ENCODE results near the gene ANKFY1. TPM values are rescaled to one million over a fixed set of nuclear protein-coding genes. Genes with fewer than 3 reads are reported as not detected.

ANKFY1 gene
- polyA plus RNA-seq, 3 donors = 13.5 to 46.1 (median 21.7) TPM

GRCh38 chr17:4248504-4249277 lies 15.1 kb downstream of the ANKFY1 start:
- Histone ChIP-seq H3K27ac (ENCODE audit: low read depth in 1 of 2, low read length in 2 of 2) (no peak overlapping the region), H4K20me1 (ENCODE audit: insufficient read depth, low read length) (peaks cover 99% of the 10 kb centered on the region), H3K36me3 (replicated peaks in 1 of 2; ENCODE audit: control insufficient read depth in 1 of 2, insufficient read depth in 2 of 2, low read length in 2 of 2) (peaks cover 12 to 54% of the 10 kb centered on the region in 2 donors), H3K4me3 (replicated peaks in 1 of 3; ENCODE audit: low read depth in 2 of 3, low read length in 3 of 3) (no peak overlapping the region), H3K9me3 (replicated peaks in 1 of 2; ENCODE audit: control insufficient read depth in 1 of 2, insufficient read depth in 1 of 2, low read length in 2 of 2) (no peaks in the 10 kb centered on the region), H3K27me3 (ENCODE audit: control insufficient read depth in 2 of 2, insufficient read depth in 2 of 2, low read length in 2 of 2) (no peaks in the 10 kb centered on the region), H3K9ac (ENCODE audit: insufficient read depth, low read length, poor library complexity, severe bottlenecking) (no peak overlapping the region), H3K79me2 (ENCODE audit: insufficient read depth, low read length) (peaks cover 95% of the 10 kb centered on the region), H3K4me1 (ENCODE audit: control insufficient read depth in 1 of 2, insufficient read depth in 2 of 2, low read length in 2 of 2) (peaks cover 0 to 3% of the 10 kb centered on the region in 2 donors), H3K4me2 (replicated peaks; ENCODE audit: extremely low read depth, low read length, poor library complexity, severe bottlenecking) (no peak overlapping the region), H2AFZ (ENCODE audit: insufficient read depth, low read depth, low read length, poor library complexity, severe bottlenecking) (no peak overlapping the region)
- Mint-ChIP-seq H3K27me3 (ENCODE audit: low read depth in 3 of 3) (peaks cover 0 to 2% (median 0%) of the 10 kb centered on the region in 3 donors), H3K4me3 (no peak overlapping the region), H3K4me1 (peaks cover 21% of the 10 kb centered on the region), H3K9me3 (no peaks in the 10 kb centered on the region), H3K27ac (no peak overlapping the region), H3K36me3 (peaks cover 38 to 39% of the 10 kb centered on the region in 2 donors)
- WGBS (ENCODE audit: insufficient coverage) = 100% methylated on average over 3 of the region's 7 CpGs
- intact Hi-C loops (cut with micrococcal nuclease) = no loop called here
- TF ChIP-seq, protein P1, sequence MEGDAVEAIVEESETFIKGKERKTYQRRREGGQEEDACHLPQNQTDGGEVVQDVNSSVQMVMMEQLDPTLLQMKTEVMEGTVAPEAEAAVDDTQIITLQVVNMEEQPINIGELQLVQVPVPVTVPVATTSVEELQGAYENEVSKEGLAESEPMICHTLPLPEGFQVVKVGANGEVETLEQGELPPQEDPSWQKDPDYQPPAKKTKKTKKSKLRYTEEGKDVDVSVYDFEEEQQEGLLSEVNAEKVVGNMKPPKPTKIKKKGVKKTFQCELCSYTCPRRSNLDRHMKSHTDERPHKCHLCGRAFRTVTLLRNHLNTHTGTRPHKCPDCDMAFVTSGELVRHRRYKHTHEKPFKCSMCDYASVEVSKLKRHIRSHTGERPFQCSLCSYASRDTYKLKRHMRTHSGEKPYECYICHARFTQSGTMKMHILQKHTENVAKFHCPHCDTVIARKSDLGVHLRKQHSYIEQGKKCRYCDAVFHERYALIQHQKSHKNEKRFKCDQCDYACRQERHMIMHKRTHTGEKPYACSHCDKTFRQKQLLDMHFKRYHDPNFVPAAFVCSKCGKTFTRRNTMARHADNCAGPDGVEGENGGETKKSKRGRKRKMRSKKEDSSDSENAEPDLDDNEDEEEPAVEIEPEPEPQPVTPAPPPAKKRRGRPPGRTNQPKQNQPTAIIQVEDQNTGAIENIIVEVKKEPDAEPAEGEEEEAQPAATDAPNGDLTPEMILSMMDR (IDR thresholded peaks at IDR 0.05) = no peak
- no peak for DNase-seq

- Histone ChIP-seq H3K27ac (ENCODE audit: low read depth in 1 of 2, low read length in 2 of 2) (no peak overlapping the region), H3K4me2 (replicated peaks; ENCODE audit: extremely low read depth, low read length, poor library complexity, severe bottlenecking) (no peak overlapping the region), H3K9me3 (replicated peaks in 1 of 2; ENCODE audit: control insufficient read depth in 1 of 2, insufficient read depth in 1 of 2, low read length in 2 of 2) (no peaks in the 10 kb centered on the region), H3K36me3 (replicated peaks in 1 of 2; ENCODE audit: control insufficient read depth in 1 of 2, insufficient read depth in 2 of 2, low read length in 2 of 2) (peaks cover 17 to 55% of the 10 kb centered on the region in 2 donors), H4K20me1 (ENCODE audit: insufficient read depth, low read length) (peaks cover 99% of the 10 kb centered on the region), H3K27me3 (ENCODE audit: control insufficient read depth in 2 of 2, insufficient read depth in 2 of 2, low read length in 2 of 2) (no peaks in the 10 kb centered on the region), H3K4me1 (ENCODE audit: control insufficient read depth in 1 of 2, insufficient read depth in 2 of 2, low read length in 2 of 2) (peaks cover 0 to 3% of the 10 kb centered on the region in 2 donors), H2AFZ (ENCODE audit: insufficient read depth, low read depth, low read length, poor library complexity, severe bottlenecking) (no peak overlapping the region), H3K79me2 (ENCODE audit: insufficient read depth, low read length) (peaks cover 95% of the 10 kb centered on the region), H3K9ac (ENCODE audit: insufficient read depth, low read length, poor library complexity, severe bottlenecking) (no peak overlapping the region), H3K4me3 (replicated peaks in 1 of 3; ENCODE audit: low read depth in 2 of 3, low read length in 3 of 3) (no peak overlapping the region)
- intact Hi-C loops (cut with micrococcal nuclease) = no loop called here
- Mint-ChIP-seq H3K9me3 (no peaks in the 10 kb centered on the region), H3K27me3 (ENCODE audit: low read depth in 3 of 3) (peaks cover 0 to 2% (median 0%) of the 10 kb centered on the region in 3 donors), H3K4me3 (no peak overlapping the region), H3K36me3 (peaks cover 36 to 42% of the 10 kb centered on the region in 2 donors), H3K4me1 (peaks cover 17% of the 10 kb centered on the region), H3K27ac (no peak overlapping the region)
- WGBS (ENCODE audit: insufficient coverage) = 98% methylated on average over 5 of the region's 11 CpGs
- no peak for DNase-seq
- TF ChIP-seq, protein P1 (IDR thresholded peaks at IDR 0.05) = no peak
Observed at GRCh38 chr17:4247971-4248388, 15.8 kb downstream of the ANKFY1 start.
